Amniotic epithelial cell (primary cell): ENCODE data around the gene GEN1.
"Not testable (repeated sequence)": the region's sequence is repeated elsewhere in the genome, so short reads cannot be mapped to it uniquely, and the experiment has no call there.

Experiments used
- DNase-seq: peaks from one replicate; pipeline ENCODE4 v3.0.0-alpha.2; 2010; ENCODE audit warnings: low read depth

GEN1 gene

DNA sequence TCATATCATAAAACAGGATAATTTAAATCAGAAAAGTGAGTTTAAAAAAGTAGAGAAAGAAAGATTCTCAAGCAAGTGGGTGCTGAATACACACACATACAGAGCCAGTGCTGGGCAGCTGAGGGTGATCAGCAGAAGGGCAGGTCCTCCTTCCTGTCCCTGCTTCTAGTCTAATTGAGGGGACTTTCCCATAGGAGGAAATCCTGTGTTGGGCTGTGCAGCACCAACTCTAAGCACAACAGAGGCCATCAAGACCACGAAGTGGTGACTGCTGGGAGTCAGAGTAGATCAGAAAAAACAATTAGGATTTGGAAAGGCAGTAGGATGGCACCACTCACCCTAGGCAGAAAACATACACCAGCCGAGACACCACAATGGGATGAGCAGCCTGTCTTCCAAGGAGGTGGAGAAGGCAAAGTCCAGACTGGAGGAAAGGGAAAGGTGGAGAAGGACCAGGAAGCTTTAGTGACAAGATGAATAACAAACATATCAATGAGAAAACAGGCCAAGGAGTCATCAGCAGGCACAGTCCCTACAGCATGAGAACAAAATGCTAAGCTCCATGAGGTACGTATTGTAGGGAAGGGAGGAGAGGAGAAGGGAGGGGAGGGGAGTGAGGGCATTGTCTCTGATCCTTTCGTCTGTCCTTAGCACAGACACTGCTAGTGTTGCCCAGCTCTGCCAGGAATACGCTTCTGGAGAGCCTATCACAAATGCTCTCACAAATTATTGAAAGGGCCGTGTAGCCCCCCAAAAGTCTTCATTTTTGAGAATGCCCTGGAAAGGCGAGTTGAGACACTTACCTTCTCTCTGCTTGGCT is 45.6 kb downstream of the GEN1 start:
- DNase-seq, result no peak

GRCh38 chr2:17800219-17800618 is 46.3 kb downstream of the GEN1 start:
- DNase-seq, result peak; percentile 27

GRCh38 chr2:17800693-17801458 is 46.9 kb downstream of the GEN1 start:
- peak; percentile 15 for DNase-seq

DNA sequence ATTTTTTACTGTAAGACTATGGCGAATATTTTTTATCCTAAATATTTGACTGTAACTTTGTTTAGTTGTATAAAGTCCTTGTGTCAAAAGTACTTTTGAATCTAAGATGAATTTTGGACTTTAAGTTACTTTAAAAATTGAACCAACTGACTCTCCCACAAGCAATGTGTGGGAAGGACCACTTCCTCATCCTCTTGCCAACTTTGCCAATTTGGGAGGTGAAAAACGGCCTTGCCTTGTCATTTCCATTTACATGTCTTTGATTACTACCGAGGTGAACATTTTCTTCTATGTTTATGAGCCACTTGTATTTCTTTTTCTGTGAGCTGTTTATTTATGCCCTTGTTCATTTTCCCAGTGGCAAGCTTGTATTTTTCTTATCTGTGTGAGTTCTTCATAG is 49.6 kb downstream of the GEN1 start:
- DNase-seq, result no peak

- DNase-seq, result no peak
Measured at GRCh38 chr2:17804358-17804757, 50.4 kb downstream of the GEN1 start.

DNA sequence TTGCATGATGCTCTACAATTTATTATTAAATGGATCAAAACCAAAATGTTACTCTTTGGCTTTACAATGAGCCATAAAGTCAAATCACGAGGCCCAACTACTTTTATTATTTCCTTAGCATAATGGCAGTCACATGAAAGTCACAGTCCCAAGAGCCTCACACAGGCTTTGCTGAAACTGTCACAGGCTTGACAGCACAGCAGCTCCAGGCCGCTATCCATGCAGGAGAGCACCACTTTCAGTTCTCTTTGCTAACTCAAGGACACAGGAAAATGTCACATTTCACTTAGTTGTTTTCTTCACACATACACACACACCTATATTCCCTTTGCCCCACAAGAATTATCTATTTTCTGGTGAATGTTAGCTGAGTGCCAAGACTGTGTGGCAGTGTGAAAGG is 51.2 kb downstream of the GEN1 start:
- DNase-seq, result no peak

GRCh38 chr2:17805717-17806363 is 51.9 kb downstream of the GEN1 start:
- DNase-seq, result no peak

- DNase-seq, result no peak
Measured at GRCh38 chr2:17813010-17813741, 59.2 kb downstream of the GEN1 start.

DNA sequence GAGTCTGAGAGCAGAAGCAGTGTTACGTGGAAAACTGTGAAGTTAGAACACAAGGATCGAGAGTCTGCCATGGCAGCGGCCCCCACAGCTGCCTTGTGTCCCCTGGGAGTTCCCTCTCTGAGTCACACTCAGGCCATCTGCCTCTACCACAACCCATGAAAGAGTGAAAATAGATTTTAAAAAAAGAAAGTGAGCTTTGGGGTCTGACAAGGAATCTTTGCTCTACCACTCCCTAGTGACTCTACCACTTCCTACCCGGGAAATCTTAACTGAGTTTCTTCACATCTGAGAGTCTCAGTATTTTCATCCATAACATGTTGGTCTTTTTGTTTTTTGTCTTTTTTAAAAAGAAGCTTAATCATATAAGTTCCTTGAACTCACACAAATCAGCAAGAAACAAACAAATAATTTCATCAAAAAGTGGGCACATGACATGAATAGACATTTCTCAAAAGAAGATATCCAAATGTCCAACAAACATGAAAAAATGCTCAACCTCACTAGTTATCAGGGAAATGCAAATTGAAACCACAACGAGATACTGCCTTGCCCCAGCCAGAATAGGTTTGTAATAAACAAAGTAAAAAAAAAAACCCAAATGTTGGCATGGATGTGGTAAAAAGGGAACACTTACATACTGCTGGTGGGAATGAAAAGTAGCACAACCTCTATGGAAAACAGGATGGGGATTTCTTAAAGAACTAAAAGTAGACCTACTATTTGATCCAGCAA is 60.0 kb downstream of the GEN1 start:
- DNase-seq, result no peak

DNA sequence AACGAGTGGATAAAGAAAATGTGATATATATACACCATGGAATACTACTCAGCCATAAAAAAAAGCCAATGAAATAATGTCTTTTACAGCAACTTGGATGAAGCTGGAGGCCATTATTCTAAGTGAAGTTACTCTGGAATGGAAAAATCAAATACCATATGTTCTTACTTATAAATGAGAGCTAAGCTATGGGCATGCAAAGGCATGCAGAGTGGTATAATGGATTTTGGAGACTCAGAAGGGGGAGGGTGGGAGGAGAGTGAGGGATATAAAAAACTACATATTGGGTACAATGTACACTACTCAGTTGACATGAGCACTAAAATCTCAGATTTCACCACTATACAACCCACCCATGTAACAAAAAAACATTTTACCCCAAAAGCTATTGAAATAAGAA is 60.7 kb downstream of the GEN1 start:
- DNase-seq, result no peak

DNA sequence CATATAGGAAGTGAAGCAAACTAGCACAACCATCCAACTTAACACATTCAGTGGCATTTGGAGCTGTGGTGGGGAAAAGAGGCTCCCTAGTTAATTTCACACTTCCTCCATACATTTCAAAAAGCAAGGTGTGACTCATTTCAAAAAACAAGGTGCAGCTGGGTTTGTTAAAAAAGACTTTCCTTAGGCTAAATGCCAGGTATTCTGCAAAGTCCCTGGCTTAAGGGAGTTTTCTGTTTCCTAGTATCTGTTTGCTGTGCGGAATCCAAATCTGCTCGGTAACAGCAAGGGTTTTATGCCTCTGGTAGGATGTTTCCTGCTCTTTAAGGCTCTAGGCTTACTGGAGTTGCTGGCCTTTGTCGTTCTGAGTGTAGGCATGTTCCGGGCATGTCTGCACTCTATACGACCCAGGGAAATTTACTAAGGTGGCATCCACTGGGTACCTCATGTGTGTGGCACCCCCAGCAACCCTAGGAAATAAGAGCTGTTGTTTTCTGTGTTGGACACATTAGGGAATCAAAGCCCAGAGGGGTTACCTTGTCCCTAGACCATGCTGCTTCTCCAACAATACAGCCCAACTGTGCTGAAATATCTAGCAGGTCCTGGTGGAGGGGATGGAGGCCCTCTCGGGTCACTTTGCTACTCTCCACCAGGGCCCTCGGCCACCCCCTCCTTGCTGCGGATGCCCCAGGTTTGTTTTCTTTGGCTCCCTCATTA is 61.7 kb downstream of the GEN1 start:
- DNase-seq, result no peak

DNA sequence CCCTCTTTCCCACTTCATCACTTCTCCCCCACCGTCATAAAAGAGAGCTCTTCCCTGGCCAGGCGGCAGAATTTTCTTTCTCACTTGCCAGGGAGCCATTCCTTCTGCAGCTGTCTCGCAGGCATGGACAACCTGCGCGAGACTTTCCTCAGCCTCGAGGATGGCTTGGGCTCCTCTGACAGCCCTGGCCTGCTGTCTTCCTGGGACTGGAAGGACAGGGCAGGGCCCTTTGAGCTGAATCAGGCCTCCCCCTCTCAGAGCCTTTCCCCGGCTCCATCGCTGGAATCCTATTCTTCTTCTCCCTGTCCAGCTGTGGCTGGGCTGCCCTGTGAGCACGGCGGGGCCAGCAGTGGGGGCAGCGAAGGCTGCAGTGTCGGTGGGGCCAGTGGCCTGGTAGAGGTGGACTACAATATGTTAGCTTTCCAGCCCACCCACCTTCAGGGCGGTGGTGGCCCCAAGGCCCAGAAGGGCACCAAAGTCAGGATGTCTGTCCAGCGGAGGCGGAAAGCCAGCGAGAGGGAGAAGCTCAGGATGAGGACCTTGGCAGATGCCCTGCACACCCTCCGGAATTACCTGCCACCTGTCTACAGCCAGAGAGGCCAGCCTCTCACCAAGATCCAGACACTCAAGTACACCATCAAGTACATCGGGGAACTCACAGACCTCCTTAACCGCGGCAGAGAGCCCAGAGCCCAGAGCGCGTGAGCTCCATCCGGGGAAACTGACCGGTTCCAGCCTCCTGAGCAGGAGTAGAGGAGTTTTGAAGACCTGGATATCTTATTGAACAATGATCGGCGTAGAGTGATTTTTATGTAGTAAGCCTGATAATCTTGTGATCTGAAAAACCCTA is 62.7 kb downstream of the GEN1 start, which contains the start of gene MSGN1:
Gene MSGN1 (plus strand): TSS at position 65 of the 850 bp plus-strand sequence. CDS start 59 bp downstream, at position 124.
- DNase-seq, result no peak

- no peak for DNase-seq
Measured at GRCh38 chr2:17818235-17818815, 64.4 kb downstream of the GEN1 start.

DNA sequence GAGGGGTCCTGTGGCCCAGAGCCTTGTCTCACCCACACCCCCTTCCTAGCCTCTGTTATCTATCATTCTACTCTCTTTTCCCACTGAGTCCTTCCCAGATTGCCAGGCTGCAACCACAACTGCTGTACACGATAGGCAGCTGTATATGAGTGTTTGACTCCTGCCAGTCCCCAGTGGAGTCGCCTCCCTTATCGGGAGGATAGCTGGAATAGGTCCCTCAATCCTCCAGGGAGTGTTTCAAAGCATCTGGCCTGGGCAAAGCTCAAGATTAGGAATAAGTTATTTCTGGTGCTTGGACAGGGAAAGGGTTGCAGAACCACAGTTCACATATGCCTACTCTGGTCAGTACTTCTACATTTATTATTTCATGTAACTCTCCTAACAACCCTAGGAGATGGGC is 67.1 kb downstream of the GEN1 start:
- no peak for DNase-seq

GRCh38 chr2:17821535-17822444 is 67.9 kb downstream of the GEN1 start:
- DNase-seq, result no peak

GRCh38 chr2:17822445-17823117 is 68.6 kb downstream of the GEN1 start:
- no peak for DNase-seq

GRCh38 chr2:17823646-17824045 is 69.7 kb downstream of the GEN1 start:
- DNase-seq, result not testable (repeated sequence)

DNA sequence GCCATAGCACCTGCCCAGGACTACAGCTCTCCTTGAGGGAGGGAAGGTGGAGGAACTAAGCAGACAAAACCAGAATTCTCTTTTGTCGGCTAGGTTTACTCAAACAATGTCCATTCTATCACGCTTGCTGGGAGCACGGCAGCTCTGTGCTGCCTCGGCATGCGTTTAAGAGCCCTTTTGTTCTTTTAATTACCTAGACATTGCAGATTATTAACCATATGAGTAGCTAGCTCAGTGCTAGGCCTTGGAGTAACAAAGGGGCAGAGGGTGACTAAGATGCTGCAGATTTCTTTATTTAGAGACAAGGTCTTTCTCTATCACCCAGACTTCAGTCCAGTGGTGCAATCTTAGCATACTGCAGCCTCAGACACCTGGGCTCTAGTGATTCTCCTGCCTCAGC is 73.4 kb downstream of the GEN1 start:
- DNase-seq, result no peak
